ENCODE results near the gene MET. TPM values are rescaled to one million over a fixed set of nuclear protein-coding genes. Genes with fewer than 3 reads are reported as not detected.
A peak's percentile ranks its signal among the peaks of the same experiment; 100 is the strongest.

The MET gene
- total and polyA plus RNA-seq, 2 of the 13 experiments (the other 11 are each of a cell fraction or from before 2014, with no cell fraction given) = 21.8 to 31.5 TPM

DNA sequence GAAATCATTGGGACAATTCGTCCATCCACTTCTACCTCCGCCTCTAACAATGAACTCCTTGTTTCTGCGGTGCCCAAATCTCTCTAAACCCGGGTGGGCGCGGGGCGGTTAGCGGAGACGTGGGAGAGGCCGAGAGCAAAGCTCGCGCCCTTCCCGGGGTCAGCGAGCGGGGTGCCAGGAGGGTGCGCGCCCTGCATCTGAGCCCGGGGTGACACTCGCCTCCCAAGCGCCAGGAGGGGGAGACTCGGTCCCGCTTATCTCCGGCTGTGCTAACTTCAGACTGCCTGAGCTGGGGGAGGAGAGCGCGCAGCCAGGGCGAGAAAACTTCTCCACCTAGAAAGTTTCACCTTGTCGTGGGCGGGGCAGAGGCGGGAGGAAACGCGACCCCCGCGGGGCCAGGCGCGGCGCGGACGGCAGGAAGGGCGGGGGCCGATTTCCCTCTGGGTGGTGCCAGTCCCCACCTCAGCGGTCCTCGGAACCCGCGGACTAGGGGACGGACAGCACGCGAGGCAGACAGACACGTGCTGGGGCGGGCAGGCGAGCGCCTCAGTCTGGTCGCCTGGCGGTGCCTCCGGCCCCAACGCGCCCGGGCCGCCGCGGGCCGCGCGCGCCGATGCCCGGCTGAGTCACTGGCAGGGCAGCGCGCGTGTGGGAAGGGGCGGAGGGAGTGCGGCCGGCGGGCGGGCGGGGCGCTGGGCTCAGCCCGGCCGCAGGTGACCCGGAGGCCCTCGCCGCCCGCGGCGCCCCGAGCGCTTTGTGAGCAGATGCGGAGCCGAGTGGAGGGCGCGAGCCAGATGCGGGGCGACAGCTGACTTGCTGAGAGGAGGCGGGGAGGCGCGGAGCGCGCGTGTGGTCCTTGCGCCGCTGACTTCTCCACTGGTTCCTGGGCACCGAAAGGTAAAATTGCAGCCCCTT lies at the start of gene MET (continued):
- TF ChIP-seq CHD2 (IDR thresholded peaks at IDR 0.05; ENCODE audit: low read depth, low read length) (0 out of 2 replicates have a peak, but pooled peaks have one; percentile 21), ZMYM2 (CRISPR knock-in tag; IDR thresholded peaks at IDR 0.05) (0 out of 2 replicates have a peak, but pooled peaks have one; percentile 52), ZNF766 (CRISPR knock-in tag; IDR thresholded peaks at IDR 0.05; ENCODE audit: borderline replicate concordance) (peak; percentile 40; the same call in 1 of the 2 replicates), NFATC3 (CRISPR knock-in tag; IDR thresholded peaks at IDR 0.05) (no peak), TBX2 (CRISPR knock-in tag; IDR thresholded peaks at IDR 0.05; ENCODE audit: borderline replicate concordance) (peak; percentile 98), HNF4A (CRISPR knock-in tag; IDR thresholded peaks at IDR 0.05) (peak; percentile 49), ZNF101 (CRISPR knock-in tag; IDR thresholded peaks at IDR 0.05; ENCODE audit: borderline replicate concordance, low read depth) (no peak), MZF1 (CRISPR knock-in tag; IDR thresholded peaks at IDR 0.05; ENCODE audit: borderline replicate concordance) (no peak), RARA (CRISPR knock-in tag; IDR thresholded peaks at IDR 0.05) (peak; percentile 60; the same call in 1 of the 2 replicates), RXRB (CRISPR knock-in tag; IDR thresholded peaks at IDR 0.05; ENCODE audit: borderline replicate concordance) (peak; percentile 78)
- TF ChIP-seq, protein P1, sequence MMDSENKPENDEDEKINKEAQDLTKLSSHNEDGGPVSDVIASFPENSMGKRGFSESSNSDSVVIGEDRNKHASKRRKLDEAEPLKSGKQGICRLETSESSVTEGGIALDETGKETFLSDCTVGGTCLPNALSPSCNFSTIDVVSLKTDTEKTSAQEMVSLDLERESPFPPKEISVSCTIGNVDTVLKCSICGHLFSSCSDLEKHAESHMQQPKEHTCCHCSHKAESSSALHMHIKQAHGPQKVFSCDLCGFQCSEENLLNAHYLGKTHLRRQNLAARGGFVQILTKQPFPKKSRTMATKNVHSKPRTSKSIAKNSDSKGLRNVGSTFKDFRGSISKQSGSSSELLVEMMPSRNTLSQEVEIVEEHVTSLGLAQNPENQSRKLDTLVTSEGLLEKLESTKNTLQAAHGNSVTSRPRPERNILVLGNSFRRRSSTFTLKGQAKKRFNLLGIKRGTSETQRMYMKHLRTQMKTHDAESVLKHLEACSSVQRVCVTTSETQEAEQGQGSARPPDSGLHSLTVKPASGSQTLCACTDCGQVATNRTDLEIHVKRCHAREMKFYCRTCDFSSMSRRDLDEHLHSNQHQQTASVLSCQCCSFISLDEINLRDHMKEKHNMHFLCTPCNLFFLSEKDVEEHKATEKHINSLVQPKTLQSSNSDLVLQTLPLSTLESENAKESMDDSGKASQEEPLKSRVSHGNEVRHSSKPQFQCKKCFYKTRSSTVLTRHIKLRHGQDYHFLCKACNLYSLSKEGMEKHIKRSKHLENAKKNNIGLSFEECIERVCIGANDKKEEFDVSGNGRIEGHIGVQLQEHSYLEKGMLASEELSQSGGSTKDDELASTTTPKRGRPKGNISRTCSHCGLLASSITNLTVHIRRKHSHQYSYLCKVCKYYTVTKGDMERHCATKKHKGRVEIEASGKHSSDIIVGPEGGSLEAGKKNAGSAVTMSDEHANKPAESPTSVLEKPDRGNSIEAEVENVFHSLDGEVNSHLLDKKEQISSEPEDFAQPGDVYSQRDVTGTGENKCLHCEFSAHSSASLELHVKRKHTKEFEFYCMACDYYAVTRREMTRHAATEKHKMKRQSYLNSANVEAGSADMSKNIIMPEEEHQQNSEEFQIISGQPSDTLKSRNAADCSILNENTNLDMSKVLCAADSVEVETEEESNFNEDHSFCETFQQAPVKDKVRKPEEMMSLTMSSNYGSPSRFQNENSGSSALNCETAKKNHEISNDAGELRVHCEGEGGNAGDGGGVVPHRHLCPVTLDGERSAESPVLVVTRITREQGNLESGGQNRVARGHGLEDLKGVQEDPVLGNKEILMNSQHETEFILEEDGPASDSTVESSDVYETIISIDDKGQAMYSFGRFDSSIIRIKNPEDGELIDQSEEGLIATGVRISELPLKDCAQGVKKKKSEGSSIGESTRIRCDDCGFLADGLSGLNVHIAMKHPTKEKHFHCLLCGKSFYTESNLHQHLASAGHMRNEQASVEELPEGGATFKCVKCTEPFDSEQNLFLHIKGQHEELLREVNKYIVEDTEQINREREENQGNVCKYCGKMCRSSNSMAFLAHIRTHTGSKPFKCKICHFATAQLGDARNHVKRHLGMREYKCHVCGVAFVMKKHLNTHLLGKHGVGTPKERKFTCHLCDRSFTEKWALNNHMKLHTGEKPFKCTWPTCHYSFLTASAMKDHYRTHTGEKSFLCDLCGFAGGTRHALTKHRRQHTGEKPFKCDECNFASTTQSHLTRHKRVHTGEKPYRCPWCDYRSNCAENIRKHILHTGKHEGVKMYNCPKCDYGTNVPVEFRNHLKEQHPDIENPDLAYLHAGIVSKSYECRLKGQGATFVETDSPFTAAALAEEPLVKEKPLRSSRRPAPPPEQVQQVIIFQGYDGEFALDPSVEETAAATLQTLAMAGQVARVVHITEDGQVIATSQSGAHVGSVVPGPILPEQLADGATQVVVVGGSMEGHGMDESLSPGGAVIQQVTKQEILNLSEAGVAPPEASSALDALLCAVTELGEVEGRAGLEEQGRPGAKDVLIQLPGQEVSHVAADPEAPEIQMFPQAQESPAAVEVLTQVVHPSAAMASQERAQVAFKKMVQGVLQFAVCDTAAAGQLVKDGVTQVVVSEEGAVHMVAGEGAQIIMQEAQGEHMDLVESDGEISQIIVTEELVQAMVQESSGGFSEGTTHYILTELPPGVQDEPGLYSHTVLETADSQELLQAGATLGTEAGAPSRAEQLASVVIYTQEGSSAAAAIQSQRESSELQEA (CRISPR knock-in tag; IDR thresholded peaks at IDR 0.05; ENCODE audit: not compliant biosample characterization) = no peak
- TF ChIP-seq, protein P2, sequence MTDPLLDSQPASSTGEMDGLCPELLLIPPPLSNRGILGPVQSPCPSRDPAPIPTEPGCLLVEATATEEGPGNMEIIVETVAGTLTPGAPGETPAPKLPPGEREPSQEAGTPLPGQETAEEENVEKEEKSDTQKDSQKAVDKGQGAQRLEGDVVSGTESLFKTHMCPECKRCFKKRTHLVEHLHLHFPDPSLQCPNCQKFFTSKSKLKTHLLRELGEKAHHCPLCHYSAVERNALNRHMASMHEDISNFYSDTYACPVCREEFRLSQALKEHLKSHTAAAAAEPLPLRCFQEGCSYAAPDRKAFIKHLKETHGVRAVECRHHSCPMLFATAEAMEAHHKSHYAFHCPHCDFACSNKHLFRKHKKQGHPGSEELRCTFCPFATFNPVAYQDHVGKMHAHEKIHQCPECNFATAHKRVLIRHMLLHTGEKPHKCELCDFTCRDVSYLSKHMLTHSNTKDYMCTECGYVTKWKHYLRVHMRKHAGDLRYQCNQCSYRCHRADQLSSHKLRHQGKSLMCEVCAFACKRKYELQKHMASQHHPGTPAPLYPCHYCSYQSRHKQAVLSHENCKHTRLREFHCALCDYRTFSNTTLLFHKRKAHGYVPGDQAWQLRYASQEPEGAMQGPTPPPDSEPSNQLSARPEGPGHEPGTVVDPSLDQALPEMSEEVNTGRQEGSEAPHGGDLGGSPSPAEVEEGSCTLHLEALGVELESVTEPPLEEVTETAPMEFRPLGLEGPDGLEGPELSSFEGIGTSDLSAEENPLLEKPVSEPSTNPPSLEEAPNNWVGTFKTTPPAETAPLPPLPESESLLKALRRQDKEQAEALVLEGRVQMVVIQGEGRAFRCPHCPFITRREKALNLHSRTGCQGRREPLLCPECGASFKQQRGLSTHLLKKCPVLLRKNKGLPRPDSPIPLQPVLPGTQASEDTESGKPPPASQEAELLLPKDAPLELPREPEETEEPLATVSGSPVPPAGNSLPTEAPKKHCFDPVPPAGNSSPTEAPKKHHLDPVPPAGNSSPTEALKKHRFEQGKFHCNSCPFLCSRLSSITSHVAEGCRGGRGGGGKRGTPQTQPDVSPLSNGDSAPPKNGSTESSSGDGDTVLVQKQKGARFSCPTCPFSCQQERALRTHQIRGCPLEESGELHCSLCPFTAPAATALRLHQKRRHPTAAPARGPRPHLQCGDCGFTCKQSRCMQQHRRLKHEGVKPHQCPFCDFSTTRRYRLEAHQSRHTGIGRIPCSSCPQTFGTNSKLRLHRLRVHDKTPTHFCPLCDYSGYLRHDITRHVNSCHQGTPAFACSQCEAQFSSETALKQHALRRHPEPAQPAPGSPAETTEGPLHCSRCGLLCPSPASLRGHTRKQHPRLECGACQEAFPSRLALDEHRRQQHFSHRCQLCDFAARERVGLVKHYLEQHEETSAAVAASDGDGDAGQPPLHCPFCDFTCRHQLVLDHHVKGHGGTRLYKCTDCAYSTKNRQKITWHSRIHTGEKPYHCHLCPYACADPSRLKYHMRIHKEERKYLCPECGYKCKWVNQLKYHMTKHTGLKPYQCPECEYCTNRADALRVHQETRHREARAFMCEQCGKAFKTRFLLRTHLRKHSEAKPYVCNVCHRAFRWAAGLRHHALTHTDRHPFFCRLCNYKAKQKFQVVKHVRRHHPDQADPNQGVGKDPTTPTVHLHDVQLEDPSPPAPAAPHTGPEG (CRISPR knock-in tag; IDR thresholded peaks at IDR 0.05) = peak; percentile 80

Data from HepG2 (cell line).